HepG2 (cell line): ENCODE results near the gene TRAPPC10. TPM values are rescaled to one million over a fixed set of nuclear protein-coding genes. Genes with fewer than 3 reads are reported as not detected.

Experiments used
- ATAC-seq: fragments of 200-7000 bp; cut with Tn5 transposase; 3 replicates; pipeline ENCODE4 v1.9.1; 2020; ENCODE audit warnings: mild to moderate bottlenecking, moderate library complexity
- BruUV-seq: library from RNA; stranded (reverse); fragments of 400-500 nt; replicated peaks from 2 replicates; lab custom pipeline; 2021; lab: Mats Ljungman, UMichigan
- CTCF ChIA-PET: fragments of 300-600 bp; formaldehyde crosslinking; extraction: SDS; loops from one replicate; lab custom pipeline; 2021; ENCODE audit warnings: low total read pairs, inconsistent platforms, low intra/inter-chr PET ratio; lab: Yijun Ruan, JAX
- POLR2A ChIA-PET: fragments of 350-600 bp; sonication (Branson Sonifier 250); formaldehyde crosslinking; loops from one replicate; lab custom pipeline; 2020; ENCODE audit warnings: antibody characterized with exemption, inconsistent platforms; lab: Yijun Ruan, JAX
- DNase-seq: peaks from one replicate; pipeline ENCODE4 v3.0.0-alpha.2; 2015; ENCODE audit warnings: low spot score
- FAIRE-seq: peaks from 3 replicates; lab custom pipeline; 2011; peaks lifted over from hg19 to GRCh38; lab: Jason Lieb, UNC
- H2AFZ ChIP-seq: one replicate; pipeline ENCODE4 v1.6.1; 2011; ENCODE audit warnings: low read length, inconsistent platforms
- H3K27ac ChIP-seq: fragments of 300-600 bp; 3 replicates; pipeline ENCODE4 v1.8.0; 2011; ENCODE audit warnings: mixed run types, mild to moderate bottlenecking, mixed read lengths, low read length, inconsistent platforms; ENCODE audit not compliant: insufficient read depth; ENCODE audit errors: extremely low read length
- H3K27me3 ChIP-seq, 2 experiments: fragments of 200-600 bp in 1 of 2; 2 replicates in 1 of 2; 3 replicates in 1 of 2; pipeline versions ENCODE4 v1.6.0 to v1.8.0; 2011; ENCODE audit warnings: low read length in 2 of 2, mild to moderate bottlenecking in 2 of 2, moderate library complexity in 2 of 2, inconsistent platforms in 1 of 2; ENCODE audit not compliant: insufficient read depth in 2 of 2, control insufficient read depth in 1 of 2
- H3K36me3 ChIP-seq, 2 experiments: fragments of 200-600 bp in 1 of 2; replicated peaks in 1 of 2; 2 replicates in 1 of 2; 3 replicates in 1 of 2; pipeline versions ENCODE4 v1.5.1 to v1.8.0; 2011; ENCODE audit warnings: low read length in 2 of 2, inconsistent platforms in 1 of 2; ENCODE audit not compliant: insufficient read depth in 2 of 2, control insufficient read depth in 1 of 2
- H3K4me1 ChIP-seq: 2 replicates; pipeline ENCODE4 v1.5.1; 2012; ENCODE audit warnings: low read length, inconsistent platforms; ENCODE audit not compliant: insufficient read depth
- H3K4me2 ChIP-seq: 2 replicates; pipeline ENCODE4 v1.6.0; 2011; ENCODE audit warnings: low read depth, low read length, inconsistent platforms
- H3K4me3 ChIP-seq, 3 experiments: fragments of 200-600 bp in 1 of 3; sonication (generic), shearing (Covaris generic) in 1 of 3; replicated peaks in 1 of 3; 2 replicates each; pipeline ENCODE4 v1.5.1; 2011 to 2016; ENCODE audit warnings: low read length in 3 of 3, inconsistent platforms in 2 of 3, low read depth in 2 of 3, mild to moderate bottlenecking in 2 of 3, control low read depth in 1 of 3, mixed read lengths in 1 of 3; ENCODE audit not compliant: insufficient read depth in 1 of 3
- H3K79me2 ChIP-seq: one replicate; pipeline ENCODE4 v1.6.1; 2011; ENCODE audit warnings: low read length, inconsistent platforms; ENCODE audit not compliant: insufficient read depth
- H3K9ac ChIP-seq: 2 replicates; pipeline ENCODE4 v1.6.0; 2011; ENCODE audit warnings: mild to moderate bottlenecking, low read depth, low read length, inconsistent platforms; ENCODE audit not compliant: insufficient read depth
- H3K9me3 ChIP-seq: 2 replicates; pipeline ENCODE4 v1.5.1; 2012; ENCODE audit warnings: mild to moderate bottlenecking, low read length
- H4K20me1 ChIP-seq: 2 replicates; pipeline ENCODE4 v1.6.0; 2011; ENCODE audit warnings: inconsistent platforms, mild to moderate bottlenecking, low read length, moderate library complexity; ENCODE audit not compliant: insufficient read depth
- ATRX ChIP-seq: sonication (generic); formaldehyde crosslinking; IDR thresholded peaks from 2 replicates; pipeline ENCODE4 v1.4.0; 2020; ENCODE audit warnings: missing genetic modification reagents, borderline replicate concordance
- GLI4 ChIP-seq: sonication (generic); formaldehyde crosslinking; IDR thresholded peaks from 2 replicates; pipeline ENCODE4 v1.5.1; 2020; ENCODE audit warnings: missing genetic modification reagents, mild to moderate bottlenecking, moderate library complexity, borderline replicate concordance
- NKX3-1 ChIP-seq: sonication (generic); formaldehyde crosslinking; IDR thresholded peaks from 2 replicates; pipeline ENCODE4 v1.5.0; 2020; ENCODE audit warnings: missing genetic modification reagents
- NR2C2 ChIP-seq: sonication (generic); formaldehyde crosslinking; IDR thresholded peaks from 2 replicates; pipeline ENCODE4 v1.4.0; 2020; ENCODE audit warnings: missing genetic modification reagents, mild to moderate bottlenecking, moderate library complexity, borderline replicate concordance
- PHF8 ChIP-seq: sonication (generic); formaldehyde crosslinking; IDR thresholded peaks from 2 replicates; pipeline ENCODE4 v1.5.0; 2020; ENCODE audit warnings: missing genetic modification reagents
- SMAD9 ChIP-seq: sonication (generic); formaldehyde crosslinking; IDR thresholded peaks from 2 replicates; pipeline ENCODE4 v1.5.1; 2020; ENCODE audit warnings: mild to moderate bottlenecking, missing genetic modification reagents
- STAT5B ChIP-seq: sonication (generic); formaldehyde crosslinking; IDR thresholded peaks from 2 replicates; pipeline ENCODE4 v1.4.0; 2020; ENCODE audit warnings: missing genetic modification reagents
- TOPORS ChIP-seq: sonication (generic); formaldehyde crosslinking; IDR thresholded peaks from 2 replicates; pipeline ENCODE4 v1.8.0; 2023; ENCODE audit warnings: mild to moderate bottlenecking, missing genetic modification reagents
- ZBTB38 ChIP-seq: sonication (generic); formaldehyde crosslinking; IDR thresholded peaks from 2 replicates; pipeline ENCODE4 v1.5.1; 2020; ENCODE audit warnings: mild to moderate bottlenecking, missing genetic modification reagents
- ZBTB46 ChIP-seq: sonication (generic); formaldehyde crosslinking; IDR thresholded peaks from 2 replicates; pipeline ENCODE4 v1.4.0; 2020; ENCODE audit warnings: mild to moderate bottlenecking, missing genetic modification reagents, borderline replicate concordance
- ZC3H13 ChIP-seq: sonication (generic); formaldehyde crosslinking; IDR thresholded peaks from 2 replicates; pipeline ENCODE4 v1.8.1; 2023; ENCODE audit warnings: mild to moderate bottlenecking, missing genetic modification reagents, moderate library complexity
- ZNF180 ChIP-seq: sonication (generic); formaldehyde crosslinking; IDR thresholded peaks from 2 replicates; pipeline ENCODE4 v1.4.0; 2020; ENCODE audit warnings: low read depth, missing genetic modification reagents, borderline replicate concordance
- ZNF354B ChIP-seq: sonication (generic); formaldehyde crosslinking; IDR thresholded peaks from 2 replicates; pipeline ENCODE4 v1.8.0; 2022; ENCODE audit warnings: mild to moderate bottlenecking, missing genetic modification reagents
- ZNF569 ChIP-seq: sonication (generic); formaldehyde crosslinking; IDR thresholded peaks from 2 replicates; pipeline ENCODE4 v1.5.0; 2020; ENCODE audit warnings: mild to moderate bottlenecking, missing genetic modification reagents, moderate library complexity, borderline replicate concordance
- WGBS: methylation state at CpG from one replicate; pipeline ENCODE4 v1.1.6; 2017; ENCODE audit warnings: low lambda C conversion rate; 5-methylcytosine and 5-hydroxymethylcytosine counted together
- in situ Hi-C: cut with HindIII; loops from 2 replicates; pipeline ENCODE4 v1.10.0; 2017; ENCODE audit warnings: low pct_unique_long_range_greater_than_20kb; ENCODE audit not compliant: extremely low pct_ligation_motif_present
- intact Hi-C: fragments of 100-400 bp; cut with micrococcal nuclease; formaldehyde crosslinking; loops from one replicate; pipeline ENCODE4 v1.10.0; 2022; ENCODE audit not compliant: unreplicated experiment
- polyA plus RNA-seq, 8 experiments: library from polyadenylated mRNA; depleted of rRNA in 3 of 8; stranded (reverse) in 7 of 8; unstranded in 1 of 8; fragments of >200 nt; fragmentation: Illumina TruSeq in 4 of 8; extraction: Trizol in 4 of 8; gene quantifications; 2 replicates each; pipeline versions ENCODE4 v1.2.1 to v1.2.3, GENCODE V29; 2011 to 2016; ENCODE audit warnings: low read depth in 4 of 8, missing spikeins in 1 of 8, mixed read lengths in 1 of 8; ENCODE audit not compliant: insufficient read depth in 1 of 8
- total RNA-seq, 5 experiments: library from RNA; depleted of rRNA; stranded (reverse); fragments of >200 nt; fragmentation: Illumina TruSeq; extraction: Trizol; gene quantifications; 2 replicates each; pipeline ENCODE4 v1.2.3, GENCODE V29; 2016; ENCODE audit warnings: low read depth in 1 of 5

The TRAPPC10 gene
- total and polyA plus RNA-seq, 2 of the 13 experiments (the other 11 are each of a cell fraction or from before 2014, with no cell fraction given): 10.6 to 16.5 TPM

DNA sequence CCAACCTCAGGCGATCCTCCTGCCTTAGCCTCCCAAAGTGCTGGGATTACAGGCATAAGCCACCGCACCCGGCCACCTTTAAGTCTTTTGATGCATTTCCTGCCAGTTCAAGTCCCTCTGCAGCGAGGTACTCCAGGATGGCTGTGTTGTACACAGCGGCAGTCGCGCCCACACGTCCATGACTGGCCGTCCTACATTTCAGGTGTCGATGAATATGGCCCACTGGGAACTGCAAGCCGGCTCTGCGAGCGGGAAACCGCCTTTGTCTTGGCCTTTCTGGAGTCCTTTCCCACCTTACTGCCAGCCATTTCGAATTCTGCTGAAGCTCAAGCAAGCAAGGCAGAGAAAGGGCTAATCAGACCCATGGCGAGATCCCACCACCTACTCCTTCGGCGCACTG is 34.6 kb downstream of the TRAPPC10 start:
- no peak for ATAC-seq
- intact Hi-C loops (no loop called here), in situ Hi-C loops (no loop called here)
- Histone ChIP-seq H3K36me3 (peaks cover 3 to 18% of the 10 kb centered on the region in 2 experiments; a peak in 4 of 5 replicates), H2AFZ (no peak overlapping the region), H3K27me3 (no peaks in the 10 kb centered on the region), H4K20me1 (no peaks in the 10 kb centered on the region; the same call in 1 of the 2 replicates), H3K27ac (no peak overlapping the region), H3K4me2 (no peak overlapping the region), H3K4me1 (0 out of 2 replicates have a peak, but pooled peaks cover under 1% of the 10 kb centered on the region), H3K79me2 (no peaks in the 10 kb centered on the region), H3K9ac (no peak overlapping the region), H3K9me3 (no peaks in the 10 kb centered on the region), H3K4me3 (no peak overlapping the region)
- no TSS peak for BruUV-seq
- 97% methylated on average over 18 of the region's 18 CpGs for WGBS
- DNase-seq: no peak
- CTCF ChIA-PET: no interaction called here
- FAIRE-seq: no peak
- POLR2A ChIA-PET: no interaction called here
- TF ChIP-seq STAT5B (CRISPR knock-in tag): no peak
- no peak for TF ChIP-seq NKX3-1 (CRISPR knock-in tag)
- TF ChIP-seq GLI4: no peak

DNA sequence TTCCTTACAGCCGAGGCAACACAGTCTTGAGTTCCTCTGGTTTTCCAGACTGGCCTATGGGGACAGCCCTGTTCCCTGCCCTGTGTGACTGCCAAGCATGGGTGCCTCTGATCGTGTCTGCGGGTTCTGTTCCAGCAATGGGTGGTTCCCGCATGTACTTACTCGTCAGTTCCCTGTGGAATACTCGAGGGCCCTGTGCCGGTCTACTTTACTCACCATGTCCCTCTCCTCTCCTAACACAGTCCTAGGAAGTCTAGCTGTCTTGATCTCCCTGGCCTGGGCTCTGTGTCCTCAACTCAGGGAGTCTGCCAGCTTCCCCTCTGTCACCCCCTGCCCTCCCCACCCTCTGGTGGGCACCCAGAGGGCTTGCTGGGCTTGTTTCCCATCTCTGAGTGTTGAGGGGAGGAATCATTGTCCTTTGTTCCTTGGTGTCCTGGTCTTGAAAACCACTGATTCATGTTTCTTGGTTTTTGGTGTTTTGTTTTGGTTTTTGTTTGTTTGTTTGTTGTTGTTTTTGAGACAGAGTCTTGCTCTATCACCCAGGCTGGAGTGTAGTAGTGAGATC is 36.0 kb downstream of the TRAPPC10 start:
- H3K9me3 ChIP-seq: no peaks in the 10 kb centered on the region
- no peak for FAIRE-seq
- no peak for DNase-seq
- H3K4me2 ChIP-seq: no peak overlapping the region
- H3K4me1 ChIP-seq: 0 out of 2 replicates have a peak, but pooled peaks cover 8% of the 10 kb centered on the region
- intact Hi-C loops (no loop called here), in situ Hi-C loops (no loop called here)
- no peak for ATAC-seq
- 96% methylated on average over 7 of the region's 7 CpGs for WGBS
- no TSS peak for BruUV-seq
- no peak overlapping the region for H3K27ac ChIP-seq
- no peak overlapping the region for H3K4me3 ChIP-seq
- no peaks in the 10 kb centered on the region; the same call in 1 of the 2 replicates for H4K20me1 ChIP-seq
- no peaks in the 10 kb centered on the region for H3K27me3 ChIP-seq
- H3K36me3 ChIP-seq: peaks cover 8 to 20% of the 10 kb centered on the region in 2 experiments; a peak in 4 of 5 replicates
- no peaks in the 10 kb centered on the region for H3K79me2 ChIP-seq
- CTCF ChIA-PET: no interaction called here
- no peak overlapping the region for H3K9ac ChIP-seq
- no peak overlapping the region for H2AFZ ChIP-seq
- POLR2A ChIA-PET: no interaction called here
- TF ChIP-seq ZBTB38 (CRISPR knock-in tag) (no peak), ZC3H13 (CRISPR knock-in tag) (no peak), ZNF569 (CRISPR knock-in tag) (no peak), ATRX (CRISPR knock-in tag) (no peak), ZNF180 (no peak), ZNF354B (no peak), NR2C2 (no peak), SMAD9 (CRISPR knock-in tag) (no peak), TOPORS (CRISPR knock-in tag) (no peak), ZBTB46 (CRISPR knock-in tag) (no peak), PHF8 (CRISPR knock-in tag) (no peak)
